GM18511 (cell line): ENCODE results near the gene WNT3A.

ENCODE experiments used
- ATAC-seq: cut with Tn5 transposase; IDR thresholded peaks from one replicate; pipeline ENCODE4 v1.9.1; 2021; ENCODE audit warnings: mild to moderate bottlenecking, moderate library complexity; ENCODE audit not compliant: unreplicated experiment

The WNT3A gene

DNA sequence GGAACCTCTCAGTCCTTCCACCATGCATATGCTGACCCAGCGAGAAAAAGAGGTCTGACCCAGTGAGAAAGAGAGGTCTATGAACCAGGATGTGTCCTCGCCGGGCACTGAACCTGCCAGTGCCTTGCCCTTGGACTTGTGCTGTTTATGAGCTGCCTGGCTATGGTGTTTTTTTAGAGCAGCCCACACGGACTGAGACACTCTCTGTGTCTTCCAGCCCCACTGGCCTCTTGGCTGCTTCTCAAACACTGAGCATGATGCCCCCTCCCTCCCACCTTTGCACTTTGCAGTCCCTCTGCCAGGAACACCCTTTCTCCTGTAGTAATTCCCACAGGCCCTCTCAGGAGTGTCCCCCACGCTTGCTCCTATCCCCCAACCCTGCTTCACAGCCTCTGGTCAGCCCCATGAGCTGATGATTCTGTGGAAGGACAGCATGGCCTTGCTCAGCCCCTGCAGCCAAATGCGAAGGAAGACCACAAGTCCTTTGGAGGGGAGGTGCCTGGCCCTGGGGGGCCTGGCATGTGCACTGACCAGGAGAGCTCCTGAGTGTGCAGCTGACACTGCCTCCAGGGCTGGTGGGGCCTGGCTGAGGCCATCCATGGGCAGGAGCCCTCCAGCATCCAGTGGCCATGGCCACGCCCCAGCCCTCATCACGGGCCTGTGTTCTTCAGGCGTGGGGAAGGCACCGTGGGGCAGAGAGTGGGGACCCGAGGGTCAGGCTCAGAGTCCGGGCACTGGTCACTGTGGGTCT, 23.8 kb downstream of the WNT3A start:
- no peak for ATAC-seq

DNA sequence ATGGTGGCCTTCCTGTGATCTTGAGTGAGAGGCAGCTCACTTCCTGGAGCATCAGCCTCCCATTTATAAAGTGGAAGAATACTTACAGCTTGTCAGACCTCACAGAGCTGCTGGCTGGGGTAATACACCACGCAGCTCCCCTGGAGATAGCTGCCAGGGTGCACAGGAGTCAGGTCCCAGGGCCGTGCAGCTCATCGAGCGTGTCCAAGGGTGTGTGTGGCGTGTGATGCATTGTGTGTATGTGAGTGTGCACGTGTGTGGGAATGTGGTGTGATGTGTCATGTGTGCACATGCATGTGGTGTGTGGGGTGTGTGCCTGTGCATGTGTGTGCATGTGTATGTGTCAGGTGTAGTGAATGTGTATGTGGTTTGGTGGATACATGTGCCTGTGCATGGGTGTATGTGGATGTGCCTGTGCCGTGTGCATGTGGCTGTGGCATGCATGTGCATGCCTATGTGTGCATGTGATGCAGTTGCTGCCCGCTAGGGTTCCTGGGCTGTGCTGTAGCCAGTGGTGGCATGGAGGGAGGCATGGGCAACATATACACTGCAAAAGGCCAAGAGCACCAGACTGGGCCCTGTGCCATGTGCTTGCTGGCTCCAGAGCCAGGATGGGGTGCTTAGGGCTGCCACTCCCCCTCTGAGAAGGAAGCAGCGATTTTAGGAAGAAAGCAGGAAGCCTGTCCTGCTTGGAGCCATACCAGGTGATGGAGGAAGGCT, 24.6 kb downstream of the WNT3A start:
- ATAC-seq: no peak

DNA sequence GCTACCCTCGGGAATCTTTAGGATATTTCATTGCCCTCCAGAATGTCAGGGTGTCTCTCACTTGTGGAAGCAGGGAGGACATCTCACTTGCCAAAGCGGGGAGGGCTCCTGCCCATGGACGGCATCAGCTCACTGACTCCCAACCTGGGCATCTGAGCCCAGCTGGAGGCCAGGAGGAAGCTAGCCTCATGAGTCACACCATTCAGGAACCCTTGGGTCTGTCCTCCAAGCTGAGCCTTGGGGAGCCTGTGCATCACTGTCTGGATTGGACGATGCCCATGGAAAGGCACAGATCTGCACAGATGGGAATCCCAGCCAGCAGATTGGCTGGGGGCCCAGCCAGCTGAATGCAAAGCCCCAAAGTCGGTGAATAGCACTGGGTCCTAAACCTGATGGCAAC, 25.2 kb downstream of the WNT3A start:
- ATAC-seq: no peak

DNA sequence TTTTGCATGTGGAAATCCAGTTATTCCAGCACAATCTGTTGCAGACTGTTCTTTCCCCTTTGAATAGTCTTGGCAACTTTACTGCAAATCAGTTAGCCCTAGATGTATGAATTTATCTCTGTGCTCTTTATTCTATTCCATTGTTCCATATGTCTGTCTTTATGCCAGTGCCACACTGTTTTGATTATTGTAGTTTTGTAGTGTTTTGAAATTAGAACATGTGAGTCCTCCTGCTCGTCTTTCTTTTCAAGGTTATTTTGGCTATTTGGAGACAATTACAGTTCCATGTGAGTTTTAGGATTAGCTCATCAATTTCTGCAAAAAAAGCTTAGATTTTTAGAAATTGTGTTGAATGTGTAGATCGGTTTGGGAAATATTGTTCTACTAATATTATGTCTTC, 26.6 kb downstream of the WNT3A start:
- no peak for ATAC-seq

DNA sequence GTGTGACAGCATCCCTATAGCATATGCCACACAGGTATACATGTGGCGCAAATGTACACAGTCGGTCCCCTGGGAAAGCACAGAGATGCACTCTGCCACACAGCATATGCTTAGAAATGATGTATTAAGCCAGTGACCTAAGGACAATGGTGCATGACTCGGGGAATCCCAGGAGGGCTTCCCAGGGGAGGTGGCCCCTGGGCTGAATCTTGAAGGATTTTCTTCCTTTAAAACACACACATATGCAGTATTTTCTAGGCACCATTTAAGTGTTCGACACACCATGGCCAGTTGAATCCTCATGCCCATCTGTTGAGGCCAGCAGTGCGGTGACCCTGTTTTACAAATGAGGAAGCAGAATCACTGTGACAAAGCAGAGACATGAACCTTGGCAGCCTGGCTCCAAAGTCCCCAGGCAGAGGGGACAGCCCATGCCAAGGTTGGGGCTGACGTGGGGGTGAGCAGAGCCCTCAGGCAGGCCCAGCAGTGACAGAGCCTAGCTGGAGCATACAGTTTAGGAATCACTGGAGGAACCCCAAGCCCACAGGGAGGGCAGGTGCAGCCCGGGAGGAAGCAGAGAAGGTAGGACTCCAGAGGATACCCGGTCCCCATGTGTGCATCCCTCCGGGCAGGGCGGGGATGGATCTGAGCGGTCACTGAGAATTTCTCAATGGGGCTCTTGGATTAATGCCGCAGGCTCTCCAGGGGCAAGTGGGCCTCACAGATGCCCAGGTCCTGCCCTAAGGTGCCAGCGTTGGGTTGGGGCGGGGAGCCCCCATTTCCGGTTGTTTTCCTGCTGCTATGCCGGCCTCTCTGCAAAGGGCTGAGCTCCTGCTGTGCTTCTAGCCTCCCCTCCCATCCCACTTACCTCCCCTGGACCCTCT, 28.4 kb downstream of the WNT3A start:
- ATAC-seq: no peak

DNA sequence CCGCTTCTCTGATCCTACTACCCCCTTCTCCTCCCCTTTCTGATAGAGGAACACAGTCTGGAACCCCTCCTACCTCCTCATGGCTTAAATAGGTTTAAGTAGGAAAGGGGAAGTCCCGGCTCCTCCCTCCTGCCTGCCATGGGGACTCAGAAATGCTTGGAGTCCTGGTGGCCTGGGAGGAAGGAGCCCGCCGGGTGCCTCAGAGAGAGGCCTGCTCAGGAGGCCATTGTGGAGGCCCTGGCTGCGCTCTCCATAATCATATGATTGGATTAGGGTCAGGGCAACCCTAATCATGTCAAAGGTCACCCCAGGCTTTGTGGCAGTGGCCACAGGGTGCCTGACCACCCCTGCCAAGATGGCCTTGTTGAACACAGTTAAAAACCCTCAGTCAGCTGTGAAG, 29.0 kb downstream of the WNT3A start:
- no peak for ATAC-seq

DNA sequence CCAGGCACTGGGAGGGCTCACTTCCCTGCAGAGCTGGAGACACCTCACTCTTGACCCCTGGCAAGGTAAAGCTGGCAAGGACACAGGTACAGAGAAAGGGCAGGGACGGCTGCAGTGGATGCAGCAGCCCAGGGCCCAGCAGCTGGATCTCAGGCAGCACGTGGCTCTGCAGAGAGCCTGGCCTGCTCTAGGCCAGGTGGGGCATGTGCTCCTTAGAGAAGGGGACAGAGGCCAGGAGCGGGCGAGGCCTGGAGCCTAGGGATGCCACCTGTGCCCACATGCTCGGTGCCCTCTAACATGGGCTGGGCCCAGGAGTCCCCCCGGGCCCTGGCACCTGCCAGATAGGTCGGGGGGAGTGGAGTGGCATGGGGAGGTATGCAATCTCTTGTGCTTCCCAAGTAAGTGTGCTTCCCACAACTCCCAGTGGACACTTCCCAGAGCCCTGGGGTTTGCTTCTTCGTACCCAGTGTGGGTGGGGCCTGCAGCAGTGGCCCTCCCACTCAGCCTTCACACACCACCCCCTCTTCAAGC, 30.0 kb downstream of the WNT3A start:
- ATAC-seq: no peak

DNA sequence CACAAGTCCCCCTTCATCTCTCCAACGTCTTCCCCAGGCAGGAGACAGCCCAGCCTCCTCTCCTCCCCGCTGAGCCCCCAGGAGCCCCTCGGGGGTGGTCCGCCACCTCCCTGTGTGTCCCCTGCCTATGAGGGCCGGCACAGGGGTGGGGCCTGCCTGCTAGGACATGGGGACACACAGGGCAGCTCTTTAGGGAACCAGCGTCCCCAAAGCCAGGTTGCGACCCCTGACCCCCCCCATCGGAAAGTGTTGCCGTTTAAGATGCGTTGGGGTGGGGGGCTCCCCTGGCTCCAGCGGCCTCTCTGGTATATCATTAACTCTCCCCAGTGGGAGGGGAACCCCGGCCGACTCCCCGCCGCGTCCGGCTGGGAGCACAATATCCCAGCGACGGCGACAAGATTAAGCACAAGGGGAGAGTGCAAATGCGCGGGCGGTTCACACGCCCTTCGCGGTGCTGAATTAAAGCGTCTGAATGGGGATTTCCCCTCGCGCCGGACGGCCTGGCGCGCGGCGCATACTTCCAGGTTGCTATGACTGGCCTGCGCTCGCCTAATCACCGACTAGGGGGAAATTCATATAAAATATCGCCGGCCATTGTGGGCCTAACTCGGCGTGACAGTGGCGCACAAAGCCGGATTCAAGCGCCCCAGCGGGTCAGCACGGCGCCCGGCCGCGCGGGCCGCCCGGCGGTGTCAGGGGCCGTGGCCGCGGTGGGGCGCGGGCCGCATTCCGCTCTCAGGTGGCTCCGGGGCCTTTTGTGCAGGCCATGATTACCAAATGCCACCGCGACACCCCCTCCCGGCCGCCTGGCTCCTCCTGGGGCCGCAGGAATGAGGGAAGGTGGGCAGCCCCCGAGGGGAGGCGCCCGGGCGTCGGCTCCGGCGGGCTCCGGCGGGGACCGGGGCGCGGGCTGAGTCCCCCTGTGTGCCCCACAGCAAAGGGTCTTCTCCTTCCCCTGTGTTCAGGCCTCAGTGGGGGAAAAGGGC, 30.9 kb downstream of the WNT3A start:
- ATAC-seq: peak; percentile 97

DNA sequence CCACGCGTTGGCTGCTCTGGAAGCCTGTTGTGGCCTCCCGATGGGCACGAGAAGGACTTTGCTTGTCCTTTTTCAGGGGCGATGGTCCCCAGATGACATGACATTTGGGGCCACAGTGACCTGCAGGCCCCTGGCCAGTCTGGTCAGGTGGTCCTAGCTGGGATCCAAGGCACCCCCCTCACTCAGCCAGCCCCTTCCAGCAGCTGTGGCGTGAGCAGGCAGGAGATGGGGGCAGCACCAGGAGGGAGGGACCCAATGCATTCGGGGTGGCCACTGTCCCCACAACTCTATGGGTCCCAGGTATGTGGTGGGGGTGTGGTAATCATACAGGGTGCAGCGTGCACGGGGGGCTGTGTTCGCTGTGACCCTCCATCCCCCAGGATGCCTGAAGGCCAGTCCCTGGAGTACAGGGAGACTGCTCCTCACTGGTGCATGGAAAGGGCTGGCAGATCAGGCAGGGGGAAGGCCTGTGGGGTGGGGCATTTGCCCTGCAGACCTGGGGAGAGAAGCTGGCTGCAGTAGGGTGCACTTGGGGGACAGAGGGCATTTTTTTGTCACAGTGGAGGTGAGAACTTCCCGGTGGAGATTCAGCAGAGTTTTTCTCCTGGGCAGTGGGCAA, 31.7 kb downstream of the WNT3A start:
- ATAC-seq: no peak

DNA sequence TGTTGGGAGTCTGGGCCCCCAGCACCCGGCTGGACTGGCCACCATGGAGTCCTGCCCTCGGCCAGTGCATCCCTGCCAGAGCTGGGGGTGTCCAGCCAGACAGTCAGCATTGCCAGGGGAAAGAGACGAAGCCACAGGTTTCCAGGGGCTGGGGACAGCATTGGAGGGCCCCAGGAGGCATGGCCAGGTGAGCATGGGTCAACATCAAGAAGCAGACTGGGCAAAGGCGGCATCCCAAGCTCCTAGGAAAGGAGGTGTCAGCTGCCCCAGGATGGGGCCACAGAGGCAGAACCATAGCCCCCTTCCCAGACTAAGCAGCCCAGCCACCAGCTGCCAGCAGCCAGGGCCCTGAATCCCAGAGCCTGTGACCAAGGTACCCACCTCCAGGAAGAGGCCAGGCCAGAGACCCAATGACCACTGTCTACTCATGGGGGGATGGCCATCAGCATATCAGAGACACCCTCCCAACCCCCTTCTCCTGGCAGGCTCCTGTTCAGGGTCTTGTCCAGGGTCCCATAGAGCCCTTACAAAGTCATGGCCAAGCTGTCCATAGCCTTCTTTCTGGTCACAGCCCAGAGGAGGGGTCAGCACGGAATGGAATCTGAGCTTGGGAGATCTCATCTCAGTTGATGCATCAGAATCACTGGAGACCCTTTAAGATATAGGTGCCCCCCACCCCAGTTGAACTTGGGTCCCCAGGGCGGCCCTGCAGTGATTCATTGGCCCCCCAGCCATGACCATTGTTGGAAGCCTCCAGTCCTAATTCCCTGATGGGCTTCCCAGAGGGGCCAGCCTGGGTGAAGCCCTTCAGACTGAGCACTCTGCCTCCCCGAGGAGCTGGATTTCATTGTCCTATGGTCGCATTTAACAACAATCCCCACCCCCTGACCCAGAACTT, 32.5 kb downstream of the WNT3A start:
- no peak for ATAC-seq

DNA sequence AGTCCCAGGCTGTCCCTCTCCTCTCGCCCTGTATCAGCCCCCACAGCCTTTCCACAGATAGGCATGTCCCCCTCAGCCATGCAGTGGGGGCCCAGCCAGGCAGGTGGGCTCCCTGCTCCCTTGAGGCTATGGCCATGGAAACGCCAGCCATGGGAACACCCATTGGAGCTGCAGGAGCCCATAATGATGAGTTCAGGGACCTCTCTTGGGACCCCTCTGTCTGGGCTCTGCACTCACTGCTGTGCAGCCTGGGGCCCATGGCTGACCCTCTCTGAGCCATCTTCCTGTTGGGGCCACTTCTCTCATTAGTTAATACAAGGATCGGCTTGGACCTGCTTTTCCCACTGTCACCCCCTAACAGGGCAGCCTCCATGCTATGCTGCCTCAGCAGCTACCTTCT, 33.2 kb downstream of the WNT3A start:
- ATAC-seq: no peak

DNA sequence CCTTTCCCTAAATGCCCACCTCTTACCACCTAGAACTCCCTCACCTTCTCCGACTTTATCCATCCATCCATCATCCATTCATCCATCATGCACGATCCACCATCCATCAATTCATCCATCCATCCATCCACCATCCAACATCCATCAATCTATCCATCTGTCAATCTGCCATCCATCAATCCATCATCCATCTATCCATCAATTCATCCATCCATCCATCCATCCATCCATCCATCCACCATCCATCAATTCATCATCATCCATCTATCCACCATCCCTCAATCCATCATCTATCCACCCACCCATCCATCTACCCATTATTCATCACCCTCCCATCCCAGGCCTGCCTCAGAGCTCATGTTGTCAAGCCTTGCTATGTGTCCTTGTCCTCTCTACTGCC, 34.5 kb downstream of the WNT3A start:
- no peak for ATAC-seq

DNA sequence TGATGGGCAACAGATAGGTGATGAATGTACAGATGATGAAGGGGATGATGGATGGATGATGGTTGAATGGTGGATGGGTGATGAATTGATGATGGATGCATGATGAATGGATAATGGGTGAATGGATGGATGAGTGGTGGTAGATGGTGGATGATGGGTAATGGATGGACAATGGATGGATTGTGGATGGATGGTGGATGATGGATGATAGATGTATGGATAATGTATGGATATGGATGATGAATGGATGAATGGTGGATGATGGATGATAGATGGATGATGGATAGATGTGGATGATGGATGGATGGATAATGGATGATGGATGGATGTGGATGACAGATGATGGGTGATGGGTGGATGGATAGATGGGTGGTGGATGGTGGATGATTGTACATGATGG, 35.7 kb downstream of the WNT3A start:
- no peak for ATAC-seq

DNA sequence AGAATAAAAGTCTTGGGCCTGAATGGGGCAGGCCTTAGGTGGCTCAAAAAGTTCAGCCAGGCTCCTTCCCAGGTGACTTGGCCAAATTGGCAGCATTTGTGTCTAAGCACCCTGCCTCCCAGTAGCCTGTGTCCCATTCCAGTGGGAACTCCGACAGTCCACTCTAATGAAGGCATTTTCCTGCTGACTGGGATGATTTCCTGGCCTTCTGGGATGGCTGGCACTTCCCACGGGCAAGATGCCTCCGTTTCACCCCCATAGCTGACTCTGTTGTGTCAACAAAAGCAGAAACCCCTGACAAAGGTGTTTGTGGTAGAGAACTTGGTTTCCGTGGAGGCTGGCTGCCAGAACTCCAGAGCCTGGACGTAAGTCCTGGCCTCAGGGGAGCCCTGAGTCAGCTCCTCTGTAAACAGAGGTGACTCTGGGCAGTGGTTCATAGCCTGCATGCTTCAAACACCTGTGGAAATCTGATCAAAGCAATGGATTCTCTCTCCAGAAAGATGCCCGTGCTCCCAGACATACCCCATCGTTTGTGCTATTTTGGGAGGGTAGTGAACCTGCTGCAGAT, 36.6 kb downstream of the WNT3A start:
- ATAC-seq: no peak

DNA sequence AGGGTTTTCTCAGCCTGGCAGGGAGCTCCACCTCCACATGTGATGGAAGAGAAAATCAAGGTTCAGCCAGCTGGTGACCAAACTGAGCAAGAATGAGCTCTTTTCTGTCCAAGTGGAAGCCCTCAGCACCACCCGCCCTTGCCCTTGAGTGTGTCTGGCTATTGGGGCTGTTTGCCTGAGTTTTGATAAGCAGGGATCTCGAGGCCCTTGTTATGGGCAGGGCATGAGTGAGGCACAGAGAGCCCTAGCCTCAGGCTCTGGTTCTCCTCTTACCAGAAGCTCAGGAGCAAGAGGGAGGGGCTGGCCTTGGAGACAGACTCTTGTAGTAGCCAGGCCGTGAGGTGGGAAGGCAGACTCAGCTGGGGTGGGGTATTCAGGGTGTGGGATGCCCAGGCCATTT, 38.2 kb downstream of the WNT3A start:
- ATAC-seq: no peak

DNA sequence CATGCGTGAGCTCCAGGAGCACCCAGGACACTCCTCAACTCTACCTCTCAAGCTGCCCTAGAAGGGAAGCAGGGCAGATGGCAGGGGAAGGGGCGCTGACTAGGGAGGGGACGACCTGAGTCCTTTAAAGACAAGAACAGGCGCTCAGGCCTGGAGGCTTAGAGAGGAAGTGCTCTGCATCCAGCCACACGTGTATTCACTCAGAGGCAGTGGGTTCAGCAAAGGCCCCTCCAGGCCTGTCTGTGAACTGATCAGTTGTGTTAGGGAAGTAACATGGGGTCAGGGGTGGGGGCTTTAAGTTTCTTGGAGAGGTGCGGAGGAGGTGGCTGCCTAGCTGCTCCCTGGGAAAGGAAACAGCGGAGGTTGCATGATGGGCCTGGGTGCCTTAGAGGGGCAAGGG, 38.6 kb downstream of the WNT3A start:
- ATAC-seq: no peak

DNA sequence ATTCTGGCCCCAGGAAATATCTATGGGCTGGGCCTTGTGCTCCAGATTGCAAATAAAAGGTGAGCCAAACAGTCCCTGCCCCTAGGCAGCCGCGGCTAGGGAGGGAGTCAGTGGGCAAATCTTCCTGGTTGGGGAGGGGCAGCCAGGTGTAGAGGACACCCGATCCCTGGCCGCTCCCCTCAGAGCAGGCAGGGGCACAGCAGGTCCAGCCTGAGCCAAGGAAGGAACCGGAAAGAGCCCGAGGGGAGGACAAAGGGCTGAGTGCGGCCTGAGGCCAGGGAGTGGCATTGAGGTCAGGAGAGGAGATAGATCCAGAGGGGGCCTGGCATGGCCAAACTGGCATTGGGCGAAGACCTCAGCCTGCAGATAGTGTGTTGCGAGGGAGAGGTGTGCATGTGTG, 39.1 kb downstream of the WNT3A start:
- ATAC-seq: no peak

DNA sequence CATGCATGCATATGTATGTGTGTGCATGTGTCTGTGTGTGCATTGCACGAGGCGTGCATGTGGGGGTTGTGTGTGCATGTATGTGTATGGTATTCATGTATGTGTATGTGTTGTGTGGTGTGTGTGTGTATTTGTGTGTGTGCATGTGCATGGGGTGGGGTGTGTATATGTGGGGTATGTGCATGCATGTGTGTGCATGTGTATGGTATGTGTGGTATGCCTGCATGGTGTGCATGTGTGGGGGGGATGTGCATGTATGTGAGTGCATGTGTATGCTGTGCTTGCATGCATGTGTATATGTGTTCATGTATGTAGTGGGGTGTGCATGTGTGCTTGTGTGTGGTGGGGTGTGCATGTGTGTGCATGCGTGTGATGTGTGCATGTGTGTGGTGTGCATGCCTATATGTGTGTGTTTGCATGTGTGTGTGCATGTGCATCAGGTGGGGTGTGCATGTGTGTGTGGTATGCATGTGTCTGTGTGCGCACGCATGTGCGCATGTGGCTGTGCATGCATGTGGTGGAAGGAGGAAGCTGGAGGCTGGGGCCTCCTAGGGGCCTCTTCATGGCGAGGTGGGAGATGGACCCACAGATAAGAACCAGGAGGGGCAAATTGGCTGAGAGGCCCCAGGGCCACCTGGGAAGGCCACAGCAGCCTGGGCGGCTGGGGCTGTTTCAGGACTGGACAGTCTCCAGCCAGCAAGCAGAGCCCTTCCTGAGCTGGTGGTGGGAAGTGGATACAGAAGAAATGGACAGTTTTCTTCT, 39.8 kb downstream of the WNT3A start:
- no peak for ATAC-seq
